Kidney epithelial cell (primary cell): ENCODE results near the gene GHRHR. TPM values are rescaled to one million over a fixed set of nuclear protein-coding genes. Genes with fewer than 3 reads are reported as not detected.

Experiments
- DNase-seq: peaks from one replicate; pipeline ENCODE4 v3.0.0-alpha.2; 2010; ENCODE audit warnings: low read depth
- H3K27me3 ChIP-seq: 2 replicates; pipeline ENCODE4 v1.6.0; 2011; ENCODE audit warnings: low read length; ENCODE audit not compliant: control insufficient read depth, insufficient read depth
- H3K36me3 ChIP-seq: 2 replicates; pipeline ENCODE4 v1.5.1; 2011; ENCODE audit warnings: low read length; ENCODE audit not compliant: control insufficient read depth, insufficient read depth
- H3K4me3 ChIP-seq: 2 replicates; pipeline ENCODE4 v1.5.1; 2011; ENCODE audit warnings: low read depth, mild to moderate bottlenecking, control low read depth, low read length
- total RNA-seq: library from RNA; depleted of rRNA; stranded (reverse); fragments of >200 nt; gene quantifications from 2 replicates; pipeline ENCODE4 v1.2.3, GENCODE V29; 2015
- TF ChIP-seq, protein P1 (sequence below): IDR thresholded peaks from 2 replicates; pipeline ENCODE4 v1.5.1; 2011; ENCODE audit warnings: mild to moderate bottlenecking, moderate library complexity, low read length, control low read depth, inconsistent platforms; ENCODE audit not compliant: insufficient read depth, poor library complexity, severe bottlenecking

Gene GHRHR
- total RNA-seq, 1 donor from 2014 or later = not detected

DNA sequence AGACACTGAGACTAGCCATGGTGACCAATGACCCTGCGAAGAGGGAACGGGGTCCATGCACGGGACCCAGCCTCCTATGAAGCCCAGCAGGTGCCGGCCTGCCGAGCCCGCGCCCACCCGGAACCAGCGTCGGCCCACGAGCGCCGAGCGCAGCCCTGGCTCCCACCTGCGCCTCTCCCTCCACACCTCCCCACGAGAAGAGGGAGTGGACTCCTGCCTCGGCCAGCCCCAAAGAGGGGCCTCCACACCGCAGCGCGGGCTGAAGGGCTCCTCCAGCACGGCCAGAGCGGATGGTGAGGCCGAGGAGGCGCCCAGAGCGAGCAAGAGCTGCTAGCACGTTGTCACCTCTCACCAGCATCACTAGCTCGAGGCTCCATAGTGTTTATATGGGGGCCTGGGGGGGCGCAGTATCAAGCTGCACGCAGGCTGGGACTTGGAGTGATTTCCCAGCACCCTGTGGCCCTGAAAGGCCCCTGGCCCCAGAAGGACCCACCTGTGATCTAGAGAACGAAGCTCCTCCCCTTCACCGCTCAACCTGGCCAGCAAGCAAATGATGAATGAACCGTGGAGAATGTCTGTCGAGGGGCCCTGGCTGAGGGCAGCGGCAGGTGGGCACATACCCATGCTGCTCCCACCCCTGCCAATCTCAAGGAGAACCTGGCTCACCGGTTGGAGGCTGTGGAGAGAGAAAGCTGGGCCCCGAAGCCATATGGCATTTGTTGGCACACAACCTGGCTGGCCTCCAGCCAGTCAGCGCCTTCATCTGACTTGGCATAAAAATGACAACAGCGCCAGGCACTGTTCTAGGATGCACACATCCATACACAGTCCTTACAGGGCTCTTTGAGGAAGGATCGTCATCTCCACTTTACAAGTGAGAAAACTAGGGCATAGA lies 30.7 kb downstream of the GHRHR start:
- no peak for DNase-seq
- Histone ChIP-seq H3K4me3 (no peak overlapping the region), H3K36me3 (no peaks in the 10 kb centered on the region), H3K27me3 (no peaks in the 10 kb centered on the region)
- TF ChIP-seq, protein P1, sequence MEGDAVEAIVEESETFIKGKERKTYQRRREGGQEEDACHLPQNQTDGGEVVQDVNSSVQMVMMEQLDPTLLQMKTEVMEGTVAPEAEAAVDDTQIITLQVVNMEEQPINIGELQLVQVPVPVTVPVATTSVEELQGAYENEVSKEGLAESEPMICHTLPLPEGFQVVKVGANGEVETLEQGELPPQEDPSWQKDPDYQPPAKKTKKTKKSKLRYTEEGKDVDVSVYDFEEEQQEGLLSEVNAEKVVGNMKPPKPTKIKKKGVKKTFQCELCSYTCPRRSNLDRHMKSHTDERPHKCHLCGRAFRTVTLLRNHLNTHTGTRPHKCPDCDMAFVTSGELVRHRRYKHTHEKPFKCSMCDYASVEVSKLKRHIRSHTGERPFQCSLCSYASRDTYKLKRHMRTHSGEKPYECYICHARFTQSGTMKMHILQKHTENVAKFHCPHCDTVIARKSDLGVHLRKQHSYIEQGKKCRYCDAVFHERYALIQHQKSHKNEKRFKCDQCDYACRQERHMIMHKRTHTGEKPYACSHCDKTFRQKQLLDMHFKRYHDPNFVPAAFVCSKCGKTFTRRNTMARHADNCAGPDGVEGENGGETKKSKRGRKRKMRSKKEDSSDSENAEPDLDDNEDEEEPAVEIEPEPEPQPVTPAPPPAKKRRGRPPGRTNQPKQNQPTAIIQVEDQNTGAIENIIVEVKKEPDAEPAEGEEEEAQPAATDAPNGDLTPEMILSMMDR = no peak

DNA sequence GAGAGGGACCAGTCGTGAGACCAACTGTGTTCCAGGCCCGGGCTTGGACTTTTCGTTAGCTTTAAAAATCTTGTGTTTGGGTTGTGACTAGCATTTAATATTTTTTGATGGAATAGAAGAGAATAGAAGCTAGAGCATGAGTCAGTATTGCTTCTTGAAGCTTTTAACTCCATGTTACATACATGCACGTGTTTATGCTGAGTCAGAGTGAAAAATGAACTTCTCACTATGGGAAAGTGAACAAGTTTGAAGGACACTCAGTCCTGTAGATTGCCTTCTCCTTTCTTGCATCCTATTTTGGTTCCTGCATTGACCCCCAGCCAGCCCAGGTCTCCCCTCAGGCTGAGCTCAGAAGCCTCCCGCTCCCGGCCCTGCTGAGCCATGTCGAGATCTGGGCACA lies 31.8 kb downstream of the GHRHR start:
- DNase-seq = no peak
- H3K4me3 ChIP-seq = no peak overlapping the region
- no peaks in the 10 kb centered on the region for H3K27me3 ChIP-seq
- TF ChIP-seq, protein P1 = no peak
- H3K36me3 ChIP-seq = no peaks in the 10 kb centered on the region

DNA sequence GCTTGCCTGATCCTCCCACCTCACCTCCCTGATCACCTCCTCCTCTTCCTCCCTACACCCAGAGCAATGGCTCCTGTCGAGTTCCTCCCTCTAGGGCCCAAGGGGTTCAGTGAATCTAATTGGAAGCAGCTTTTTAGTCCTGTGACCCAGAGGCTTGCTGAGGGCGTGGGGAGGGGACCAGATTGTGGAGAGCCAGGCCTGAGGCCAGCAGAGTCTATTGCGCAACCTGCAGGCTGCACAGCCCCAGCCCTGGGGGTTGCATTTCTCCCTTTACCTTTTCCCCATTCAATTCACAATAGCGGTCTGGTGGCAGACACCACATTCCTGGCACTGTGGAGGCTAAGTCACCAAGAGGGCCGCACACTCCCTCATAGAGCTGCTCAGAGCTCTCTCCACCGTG lies 32.5 kb downstream of the GHRHR start:
- Histone ChIP-seq H3K36me3 (no peaks in the 10 kb centered on the region), H3K27me3 (no peaks in the 10 kb centered on the region), H3K4me3 (no peak overlapping the region)
- DNase-seq = no peak
- TF ChIP-seq, protein P1 = no peak

DNA sequence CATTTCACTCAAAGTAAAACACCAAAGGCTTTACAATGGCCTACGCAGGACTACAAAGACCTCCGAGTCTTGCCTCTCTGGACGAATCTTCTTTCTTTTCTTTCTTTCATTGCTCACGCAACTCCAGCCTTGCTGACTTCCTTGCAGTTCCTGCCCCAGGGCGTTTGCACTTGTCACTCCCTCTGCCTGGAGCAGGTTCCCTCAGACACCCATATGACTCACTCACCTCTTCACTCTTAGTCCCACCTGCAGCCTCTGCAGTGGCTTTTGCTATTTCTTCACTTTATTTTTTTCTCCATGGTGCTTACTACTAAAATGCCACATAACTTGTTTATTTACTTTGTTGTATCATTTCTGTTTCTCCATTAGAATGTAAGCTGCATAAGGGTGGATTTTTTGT lies 33.1 kb downstream of the GHRHR start:
- Histone ChIP-seq H3K36me3 (no peaks in the 10 kb centered on the region), H3K4me3 (no peak overlapping the region), H3K27me3 (no peaks in the 10 kb centered on the region)
- TF ChIP-seq, protein P1 = no peak
- no peak for DNase-seq

DNA sequence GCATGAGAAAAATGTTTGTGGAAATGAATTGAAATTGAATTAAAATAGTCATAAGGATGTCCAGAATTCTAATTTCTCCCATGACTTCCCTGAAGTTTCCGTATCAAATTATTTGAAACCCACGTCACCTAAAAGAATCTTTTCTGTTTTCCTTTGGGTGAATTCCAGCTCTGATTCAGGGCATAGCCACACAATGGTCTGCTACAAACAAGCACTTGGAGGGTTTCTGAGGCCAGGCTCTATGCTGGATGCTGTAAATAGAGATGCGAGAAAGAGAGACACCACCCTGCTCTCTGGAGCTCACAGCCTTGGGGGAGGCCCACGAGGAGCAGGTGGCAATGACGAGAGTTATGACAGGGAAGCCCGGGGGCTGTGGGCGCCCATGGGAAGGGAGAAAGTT lies 33.6 kb downstream of the GHRHR start:
- no peak for DNase-seq
- Histone ChIP-seq H3K4me3 (no peak overlapping the region), H3K27me3 (no peaks in the 10 kb centered on the region), H3K36me3 (no peaks in the 10 kb centered on the region)
- TF ChIP-seq, protein P1 = no peak

DNA sequence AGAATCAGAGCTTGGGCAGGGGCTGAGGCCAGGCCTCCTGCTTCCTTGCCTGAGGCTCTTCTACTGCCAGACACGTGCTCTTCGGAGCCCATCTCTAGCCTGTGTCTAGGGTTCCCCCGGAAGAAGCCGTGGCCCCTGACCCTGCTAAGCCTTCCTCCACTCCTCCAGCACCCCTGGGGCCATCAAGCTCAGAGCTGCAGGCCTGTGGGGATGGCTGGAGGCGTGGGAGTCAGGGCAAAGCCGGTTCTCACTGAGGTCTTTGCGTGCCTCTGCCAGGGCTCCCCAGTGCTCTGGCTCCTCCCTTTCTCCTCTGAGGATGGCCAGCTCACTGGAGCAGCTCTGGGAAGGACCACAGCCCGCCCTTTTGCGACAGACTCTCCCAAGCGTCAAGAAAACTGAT lies 34.4 kb downstream of the GHRHR start:
- Histone ChIP-seq H3K4me3 (no peak overlapping the region), H3K36me3 (no peaks in the 10 kb centered on the region), H3K27me3 (no peaks in the 10 kb centered on the region)
- TF ChIP-seq, protein P1 = no peak
- no peak for DNase-seq
